GM19351 (cell line): ENCODE results near the gene SLC25A13.

Source experiments
- ATAC-seq: cut with Tn5 transposase; IDR thresholded peaks from one replicate; pipeline ENCODE4 v1.9.1; 2021; ENCODE audit warnings: mild to moderate bottlenecking, moderate library complexity; ENCODE audit not compliant: unreplicated experiment

The SLC25A13 gene

DNA sequence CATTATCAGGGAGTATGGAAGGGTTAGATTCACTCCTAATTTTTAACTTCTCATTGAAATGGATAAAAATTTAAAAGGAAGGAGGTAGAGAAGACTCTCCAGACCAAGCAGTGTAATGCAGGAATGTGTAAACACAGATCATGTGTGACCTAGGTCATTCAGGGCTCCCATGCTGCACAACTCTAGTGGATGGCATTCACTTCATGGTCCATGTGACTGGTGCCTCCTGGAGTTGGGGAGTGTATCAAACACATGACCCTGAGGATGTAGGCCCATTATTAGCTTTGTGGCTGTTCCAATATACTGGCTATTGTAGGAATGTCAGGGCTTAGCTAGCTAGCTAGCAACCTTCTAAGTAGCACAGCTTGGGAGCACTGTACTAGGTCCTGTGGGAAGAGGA, 109.9 kb downstream of the SLC25A13 start:
- no peak for ATAC-seq

DNA sequence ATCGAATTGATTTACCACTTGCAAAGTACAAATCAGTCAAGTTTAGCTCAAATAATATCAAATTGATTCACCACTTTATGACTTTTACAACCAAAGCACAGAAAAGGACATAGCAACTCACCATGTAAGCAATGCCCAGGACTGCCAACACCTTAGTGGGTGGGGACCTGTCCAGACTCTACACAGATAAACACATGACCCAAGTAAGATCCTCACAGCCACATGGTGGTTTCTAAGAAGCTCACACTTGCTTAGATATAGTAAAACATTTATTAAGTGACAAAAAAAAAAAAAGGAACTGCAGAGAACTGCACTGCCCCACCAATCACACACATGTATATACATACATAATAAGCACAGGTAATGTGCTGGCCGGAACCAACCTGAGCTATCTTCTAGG, 116.2 kb downstream of the SLC25A13 start:
- no peak for ATAC-seq

DNA sequence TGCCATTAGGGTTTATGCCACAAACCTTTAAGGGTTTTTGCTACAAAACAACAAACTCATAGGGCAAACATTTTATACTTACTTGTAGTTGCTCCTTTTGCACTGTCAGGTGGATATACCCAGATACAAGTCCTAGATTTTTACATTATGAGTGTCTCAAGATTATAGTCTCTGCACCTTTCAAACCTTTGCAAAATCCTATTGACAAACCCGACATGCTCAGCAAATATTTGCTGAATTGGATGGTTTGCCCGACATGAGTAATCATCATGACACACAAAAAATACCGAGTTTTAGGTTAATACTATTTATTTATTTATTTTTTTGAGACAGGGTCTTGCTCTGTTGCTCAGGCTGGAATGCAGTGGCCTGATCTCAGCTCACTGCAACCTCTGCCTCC, 117.3 kb downstream of the SLC25A13 start:
- no peak for ATAC-seq

DNA sequence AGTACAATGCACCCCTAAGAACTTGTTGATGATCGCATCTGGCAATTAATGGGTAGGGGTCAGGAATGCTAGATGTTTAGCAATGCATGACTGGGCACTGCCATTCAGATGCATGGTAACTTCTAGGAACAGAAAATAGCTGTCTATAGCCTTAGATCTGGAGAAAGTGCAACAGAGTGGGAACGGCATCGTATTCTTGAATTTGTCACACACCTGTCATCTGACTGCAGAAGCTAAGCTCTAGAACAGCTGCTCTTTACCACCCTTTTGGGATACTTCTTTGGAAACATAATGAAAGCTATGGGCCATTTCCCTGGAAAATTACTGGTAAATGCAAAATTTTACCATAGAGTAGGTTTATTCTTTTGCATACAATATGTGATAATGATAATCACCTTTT, 118.1 kb downstream of the SLC25A13 start:
- no peak for ATAC-seq

DNA sequence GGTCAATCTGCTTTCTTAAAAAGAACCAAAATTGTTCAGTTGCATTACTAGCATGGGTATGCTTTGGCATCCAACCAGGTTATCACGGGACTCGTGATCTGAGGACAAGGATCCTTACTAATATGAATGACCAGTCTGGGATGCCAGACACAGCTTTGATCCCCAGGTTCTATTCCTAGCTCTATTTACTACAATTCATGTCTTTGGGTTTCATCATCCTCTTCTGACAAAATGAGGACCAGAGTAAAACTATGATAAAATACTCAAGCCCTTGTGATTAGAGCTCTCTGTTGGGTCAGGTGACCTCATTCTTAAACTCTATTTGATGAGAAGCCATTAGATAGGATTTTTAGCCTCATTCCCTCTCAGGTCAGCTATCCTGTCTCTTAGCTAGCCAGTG, 119.8 kb downstream of the SLC25A13 start:
- no peak for ATAC-seq

DNA sequence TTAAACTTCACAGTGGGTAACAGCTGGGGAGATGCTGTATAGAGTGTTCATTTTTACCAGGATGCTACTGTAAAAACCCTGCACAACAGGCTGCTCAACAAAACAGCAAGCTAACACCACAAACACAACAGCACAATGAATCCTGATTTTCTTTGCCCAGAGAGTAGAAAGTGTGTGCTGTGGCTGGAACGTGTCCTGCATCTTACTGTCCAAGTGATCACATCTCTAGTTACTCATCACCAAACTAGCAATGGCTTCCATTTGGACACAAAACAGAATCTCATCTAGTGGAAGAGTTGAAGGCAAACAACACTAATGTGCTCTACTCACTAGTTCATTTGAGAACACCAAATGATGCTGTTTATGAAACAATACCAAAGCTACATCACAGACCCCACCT, 121.2 kb downstream of the SLC25A13 start:
- no peak for ATAC-seq

DNA sequence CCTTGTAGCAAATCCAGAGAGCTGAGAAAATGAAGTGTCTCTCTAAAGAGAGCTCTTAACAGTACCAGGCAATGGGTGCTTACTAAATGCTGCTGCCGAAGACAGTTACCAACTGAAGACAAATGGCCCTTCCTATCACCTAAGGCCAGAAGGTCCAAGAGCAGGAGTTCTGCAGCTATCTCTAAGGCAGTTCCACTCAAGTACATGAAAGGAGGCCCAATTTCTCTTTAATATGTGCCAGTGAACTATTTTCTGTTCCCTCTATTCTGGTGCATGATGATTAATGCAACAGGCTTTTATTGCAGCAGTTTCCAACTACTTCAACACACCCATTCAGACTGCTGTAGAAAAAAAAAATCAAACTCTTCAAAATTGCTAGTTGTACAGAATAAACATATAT, 122.5 kb downstream of the SLC25A13 start:
- ATAC-seq = no peak

DNA sequence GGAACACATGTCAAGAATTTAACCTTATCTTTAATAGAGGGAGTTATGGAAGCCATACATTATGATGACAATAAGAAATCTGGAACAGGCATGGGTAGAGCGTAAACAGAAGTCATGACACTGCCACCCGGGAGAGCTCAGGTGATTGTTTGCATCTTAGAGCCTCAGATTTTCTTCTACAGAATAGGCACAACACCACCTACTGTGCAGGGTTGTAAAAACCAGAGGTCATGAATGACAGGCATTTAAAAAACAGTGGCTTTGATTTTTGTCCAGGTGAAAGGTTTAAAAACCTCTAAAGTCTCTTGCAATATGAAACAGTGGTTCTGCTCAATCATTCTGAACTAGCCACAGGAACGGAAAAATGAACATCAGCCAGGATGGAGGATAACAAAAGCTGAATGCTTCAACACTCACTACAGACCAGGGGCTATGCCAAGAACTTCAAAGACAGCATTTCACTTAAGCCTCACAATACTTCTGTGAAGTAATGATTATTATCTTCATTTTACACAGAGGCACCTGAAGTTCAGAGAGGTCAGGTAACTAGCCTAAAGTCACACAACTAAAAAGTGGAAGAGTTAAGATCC, 123.8 kb downstream of the SLC25A13 start:
- ATAC-seq = no peak

DNA sequence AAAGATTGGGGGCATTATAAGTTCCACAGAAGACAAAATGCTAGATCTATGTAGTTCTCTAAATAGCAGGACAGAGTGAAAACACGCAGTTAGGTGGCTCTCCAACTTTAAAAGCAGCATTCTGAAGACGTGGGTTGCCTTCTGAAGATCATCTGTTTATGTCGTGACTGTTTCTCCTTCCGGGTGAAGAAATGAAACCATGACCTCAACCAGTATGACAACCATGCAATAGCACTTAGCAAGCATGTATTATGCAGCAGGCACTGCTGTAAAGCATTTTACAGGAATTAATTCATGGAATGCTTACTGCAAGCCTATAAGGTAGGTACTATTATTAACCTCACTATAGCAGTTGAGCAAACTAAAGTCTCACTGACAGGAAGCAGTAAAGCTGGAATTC, 125.2 kb downstream of the SLC25A13 start:
- no peak for ATAC-seq

DNA sequence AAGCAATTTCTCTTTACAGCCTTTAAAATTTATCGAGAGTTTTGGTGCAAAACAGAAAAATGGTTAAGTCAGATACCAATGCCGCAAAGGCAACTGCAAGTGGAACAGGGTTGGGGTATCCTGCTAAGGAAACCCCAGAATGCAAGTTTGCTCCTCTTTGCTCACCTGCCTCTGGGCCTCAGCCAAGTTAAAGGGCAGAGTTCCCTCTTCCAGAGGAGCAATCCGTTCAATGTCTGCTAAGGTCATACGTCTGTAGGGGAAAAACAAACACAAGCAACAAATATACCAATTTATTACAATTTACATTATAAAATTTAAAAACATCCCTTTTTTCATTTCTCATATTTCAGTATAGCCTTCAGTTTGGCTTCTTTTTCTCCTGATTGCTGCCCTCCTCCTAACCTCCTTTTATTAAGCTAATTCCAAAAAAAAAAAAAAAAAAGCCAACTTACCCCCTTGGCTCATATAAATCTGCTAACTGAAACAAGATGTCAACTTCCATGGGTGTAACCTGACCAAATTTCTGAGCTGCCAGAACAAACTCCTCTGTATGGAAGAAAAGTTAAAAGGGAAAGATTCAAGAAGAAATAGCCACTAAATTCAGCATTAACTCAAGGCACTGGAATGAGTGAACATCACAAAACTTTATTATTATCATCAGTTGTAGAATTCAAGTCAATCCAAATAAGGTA, 132.6 kb downstream of the SLC25A13 start:
- ATAC-seq = no peak

DNA sequence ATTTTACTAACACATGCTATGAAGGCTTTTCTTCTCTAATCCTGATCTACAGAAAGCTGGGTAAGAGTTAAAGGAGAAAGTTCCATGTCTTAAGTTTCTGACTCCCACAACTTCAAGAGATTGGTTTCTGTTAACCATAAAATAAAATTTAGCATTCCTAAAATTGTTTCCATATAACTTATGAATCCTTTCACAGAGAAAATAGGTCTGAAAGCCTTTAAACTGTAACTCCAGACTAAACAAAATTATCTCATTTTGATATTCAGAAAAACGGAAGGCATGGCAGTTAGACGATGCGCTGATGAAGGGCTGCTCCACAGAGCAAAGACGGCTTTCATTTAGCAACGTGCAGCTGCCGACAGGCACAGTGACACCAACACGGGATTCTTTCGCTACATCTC, 133.3 kb downstream of the SLC25A13 start:
- no peak for ATAC-seq

DNA sequence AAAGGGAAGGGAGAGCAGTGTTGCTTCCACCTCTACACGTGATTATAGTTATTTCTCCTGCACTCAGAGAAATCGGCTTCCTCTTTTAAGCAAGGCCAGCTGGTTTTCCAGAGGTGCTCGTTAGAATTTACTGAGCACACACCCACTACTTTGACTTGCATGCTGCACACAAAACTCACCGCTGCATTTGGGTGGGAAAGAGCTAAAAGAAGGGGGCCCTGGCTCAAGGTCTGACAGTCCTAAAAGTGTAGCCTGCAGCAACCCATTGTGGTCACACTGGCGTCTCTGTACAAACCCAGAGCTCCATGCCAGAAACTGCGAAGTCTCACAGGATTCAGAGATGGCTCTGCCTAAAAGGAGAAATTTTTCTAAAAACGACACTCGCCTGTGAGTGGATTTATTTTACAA, 133.7 kb downstream of the SLC25A13 start:
- ATAC-seq = no peak

DNA sequence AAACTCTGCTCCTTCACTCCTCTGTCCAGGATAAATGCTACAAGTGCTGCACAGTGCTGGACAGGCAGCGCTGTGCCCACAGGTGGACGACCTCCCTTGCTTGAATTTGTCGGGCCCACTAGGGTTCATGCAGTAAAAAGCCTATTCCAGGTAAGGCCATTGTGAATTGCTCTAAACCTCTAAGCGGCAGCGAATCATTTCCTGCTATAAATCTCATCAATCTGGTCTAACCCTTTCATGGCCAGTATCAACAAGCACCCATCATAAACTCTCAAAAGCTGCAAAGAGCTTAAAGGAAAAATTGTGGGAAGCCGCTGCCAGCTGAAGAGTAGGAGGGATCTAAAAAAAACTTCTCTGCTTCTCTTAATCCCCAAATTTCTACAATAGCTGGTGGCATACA, 134.2 kb downstream of the SLC25A13 start:
- ATAC-seq = no peak

DNA sequence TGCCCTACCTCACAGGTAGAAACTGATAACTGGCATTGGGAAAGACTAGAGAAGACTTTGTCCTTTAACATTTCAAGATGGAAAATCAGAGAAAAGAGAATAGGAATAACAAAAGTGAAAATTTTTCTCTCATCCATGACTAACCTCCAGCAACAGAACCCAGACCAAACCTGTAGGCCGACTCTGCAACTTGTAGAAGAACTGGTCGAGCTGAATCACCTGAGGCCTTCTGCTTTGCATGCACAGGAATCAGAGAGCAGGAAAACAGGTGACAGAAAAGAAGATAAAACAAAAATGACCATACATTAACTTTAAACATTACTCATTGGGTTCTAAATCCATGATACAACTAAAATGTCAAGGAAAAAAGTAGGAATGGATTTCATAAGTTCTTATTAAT, 137.1 kb downstream of the SLC25A13 start:
- ATAC-seq = no peak

DNA sequence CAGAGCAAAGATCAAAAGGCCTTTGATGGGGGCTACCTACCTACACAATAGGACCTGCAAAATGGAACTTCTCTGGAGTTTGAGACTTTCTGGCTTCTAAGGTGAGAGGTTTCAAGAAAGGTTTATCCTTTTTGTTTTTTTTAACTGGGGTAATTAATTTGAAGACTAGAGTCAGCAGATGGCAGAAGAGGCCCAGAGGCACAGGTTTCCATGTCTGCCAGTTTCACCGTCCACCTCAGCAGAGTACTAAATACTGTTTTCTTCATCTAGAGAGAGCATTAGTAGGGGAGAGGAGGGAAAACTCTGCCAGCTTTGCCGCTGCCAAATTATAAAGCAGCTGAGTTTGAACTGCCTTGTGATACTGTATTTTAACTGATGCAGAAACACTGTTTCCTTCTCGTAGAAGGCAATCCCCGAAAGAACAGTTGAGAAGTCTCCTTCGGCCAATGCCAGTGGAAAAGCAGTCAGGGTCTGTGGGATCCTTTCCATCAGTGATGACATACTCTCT, 138.7 kb downstream of the SLC25A13 start:
- ATAC-seq = no peak

DNA sequence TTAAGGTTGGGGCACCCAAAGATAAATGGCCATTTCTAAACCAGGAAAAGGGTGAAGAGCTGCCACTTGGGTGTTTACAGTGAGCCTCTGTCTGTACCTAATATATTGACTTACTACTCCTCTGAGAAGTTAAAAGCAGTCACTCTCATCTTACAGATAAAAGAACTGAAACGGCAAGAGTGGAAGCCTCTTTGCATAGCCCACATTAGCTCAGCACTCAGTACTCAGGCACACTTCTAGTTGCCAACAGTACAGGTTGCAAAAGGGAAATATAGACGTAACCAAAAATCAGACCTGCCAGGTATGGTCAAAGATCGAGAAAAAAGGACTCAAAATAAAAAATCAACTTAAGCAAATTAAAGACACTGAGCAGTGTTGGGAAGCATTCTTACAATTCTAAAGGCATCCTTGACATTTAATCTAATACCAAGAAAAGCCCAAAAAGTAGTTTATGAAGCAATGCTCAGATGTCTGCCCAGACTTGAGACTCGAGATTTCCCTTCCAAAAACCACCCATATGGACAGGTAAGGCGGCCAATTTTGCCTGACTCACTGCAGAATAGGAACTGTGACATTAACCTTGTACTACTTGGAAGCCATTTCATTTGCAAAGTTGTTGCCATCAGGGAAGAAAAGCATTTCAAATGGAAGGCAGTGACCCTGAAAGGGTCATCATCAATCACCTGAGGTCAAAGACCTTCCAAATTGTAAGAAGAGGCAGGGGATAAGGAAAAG, 139.3 kb downstream of the SLC25A13 start:
- peak; percentile 99 for ATAC-seq

DNA sequence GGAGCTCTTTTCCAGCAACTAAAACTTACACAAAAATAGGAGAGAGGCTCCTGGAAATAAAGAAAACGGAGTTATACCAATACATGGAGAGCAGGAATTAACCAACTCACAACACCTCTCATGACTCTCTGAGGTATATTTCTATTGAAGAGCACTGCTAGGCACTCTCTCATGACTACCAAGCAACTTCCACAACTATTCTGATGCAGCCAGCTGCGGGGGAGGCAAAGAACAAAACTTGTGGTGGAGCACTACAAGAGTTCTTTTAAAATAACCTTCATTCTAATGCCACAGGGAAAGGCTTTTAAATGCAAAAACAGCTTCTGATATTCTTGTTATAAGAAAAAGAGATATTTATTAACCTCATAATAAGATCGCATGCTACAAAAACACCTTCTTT, 140.7 kb downstream of the SLC25A13 start:
- no peak for ATAC-seq

DNA sequence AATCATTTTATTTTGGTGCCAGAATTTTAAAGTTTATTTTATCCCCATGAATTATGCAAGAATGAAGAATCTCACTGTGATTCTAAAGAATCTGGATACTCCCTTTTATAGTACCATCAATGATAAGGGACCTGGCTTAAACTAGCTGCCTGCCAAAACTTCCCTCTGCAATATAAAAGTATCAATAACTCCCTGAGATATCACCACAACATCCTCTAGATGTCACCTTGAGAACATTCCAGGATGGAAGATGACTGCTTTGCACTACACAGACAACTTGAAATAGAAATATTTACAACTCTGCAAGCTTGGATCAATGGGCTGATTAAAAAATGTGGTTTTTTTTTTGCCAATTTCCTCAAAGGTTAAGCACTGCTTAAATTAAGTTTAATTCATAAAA, 142.1 kb downstream of the SLC25A13 start:
- ATAC-seq = no peak

DNA sequence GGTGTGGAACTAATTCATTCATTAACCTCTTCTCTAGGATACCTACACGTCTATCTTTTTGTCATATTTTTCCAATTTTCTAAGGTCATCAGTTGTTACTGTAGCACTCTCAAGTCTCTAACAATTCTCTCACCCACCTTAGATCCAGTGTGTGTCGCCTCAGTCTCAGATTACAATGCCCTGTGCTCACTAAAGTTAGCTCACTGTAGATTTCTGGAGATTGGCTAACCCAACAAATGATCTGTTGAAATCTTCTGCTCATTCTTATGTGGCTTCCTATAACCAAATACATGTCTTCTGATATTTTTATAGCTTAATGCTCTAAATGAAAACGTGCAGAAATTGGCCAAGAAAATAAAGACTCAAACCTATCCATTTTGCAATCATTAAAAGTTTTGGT, 142.6 kb downstream of the SLC25A13 start:
- ATAC-seq = no peak

DNA sequence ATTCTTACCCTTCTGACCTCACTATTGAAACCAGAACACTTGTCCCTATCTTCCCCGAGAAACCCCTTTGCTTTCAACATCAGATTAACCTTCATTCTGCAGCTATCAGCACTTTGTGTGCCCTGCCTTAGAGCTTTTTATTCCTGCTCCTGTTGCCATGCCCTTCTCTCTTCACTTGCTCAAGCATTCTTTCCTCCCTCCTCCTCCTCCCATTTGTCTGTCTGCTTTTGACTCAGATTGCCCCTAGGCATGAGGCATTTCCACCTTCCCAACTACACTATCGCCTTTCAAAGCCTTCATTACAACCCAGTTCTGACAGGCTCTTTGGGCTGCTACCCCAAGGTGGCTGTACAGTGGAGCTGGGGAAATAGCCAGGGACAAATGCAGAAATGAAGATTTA, 143.3 kb downstream of the SLC25A13 start:
- ATAC-seq = no peak

DNA sequence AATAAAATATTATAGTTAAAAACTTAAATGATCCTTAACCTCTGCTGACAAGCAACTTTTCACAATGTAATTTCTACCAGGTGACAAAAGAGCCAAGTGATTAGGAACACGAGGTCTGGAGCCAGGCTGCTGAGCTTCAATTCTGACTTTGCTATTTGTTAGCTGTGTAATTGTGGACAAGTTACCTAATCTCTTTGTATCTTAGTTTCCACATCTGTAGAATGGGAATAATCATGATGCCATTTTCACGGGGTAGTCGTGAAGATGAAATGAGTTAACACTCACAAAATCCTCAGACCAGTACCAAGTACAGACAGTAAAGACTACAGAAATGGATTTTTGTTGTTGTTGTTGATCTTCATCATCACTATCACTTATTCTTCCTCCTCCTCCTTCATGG, 144.5 kb downstream of the SLC25A13 start:
- ATAC-seq = no peak

DNA sequence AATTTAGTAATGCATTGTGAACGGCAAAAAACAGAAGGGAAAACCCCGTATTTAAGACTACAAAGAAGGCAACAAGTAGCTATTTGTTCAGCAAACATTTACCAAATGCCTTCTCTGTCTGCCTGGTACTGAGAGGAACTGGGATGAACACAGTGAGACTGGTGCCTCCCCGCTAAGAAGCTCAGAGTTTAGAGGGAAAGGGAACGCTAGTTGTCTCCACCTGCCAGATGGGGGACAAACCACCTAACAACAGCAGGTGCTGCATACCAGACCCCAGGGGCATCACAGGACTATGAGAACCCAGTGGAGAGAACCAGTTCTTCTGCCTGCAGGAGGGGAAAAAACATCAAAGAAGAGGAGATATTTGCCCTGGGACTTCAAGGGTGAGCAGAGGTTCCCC, 147.1 kb downstream of the SLC25A13 start:
- ATAC-seq = no peak
